Activated CD4-positive, alpha-beta T cell treated with anti-CD3 and anti-CD28 coated beads for 36 hours (primary cell): Measurements from ENCODE around the gene ADAMTSL3. TPM values are rescaled to one million over a fixed set of nuclear protein-coding genes. Genes with fewer than 3 reads are reported as not detected.

Source experiments
- ATAC-seq: fragments of 200-7000 bp; cut with Tn5 transposase; one replicate; pipeline ENCODE4 v1.10.0; 2021; ENCODE audit warnings: mild to moderate bottlenecking, moderate library complexity
- CTCF ChIA-PET: fragments of 350-600 bp; sonication (Branson Sonifier 250); formaldehyde crosslinking; loops from one replicate; lab custom pipeline; 2021; ENCODE audit warnings: antibody characterized with exemption; lab: Charles Lee
- POLR2A ChIA-PET: fragments of 350-600 bp; sonication (Branson Sonifier 250); formaldehyde crosslinking; loops from one replicate; lab custom pipeline; 2021; ENCODE audit warnings: antibody characterized with exemption, inconsistent platforms; lab: Charles Lee
- DNase-seq: peaks from one replicate; pipeline ENCODE4 v3.0.0-alpha.2; 2020
- H3K27ac Mint-ChIP-seq: one replicate; pipeline ENCODE4 v1.8.0; 2021; ENCODE audit warnings: mixed read lengths
- H3K27me3 Mint-ChIP-seq: one replicate; pipeline ENCODE4 v1.8.0; 2021; ENCODE audit warnings: mixed read lengths
- H3K36me3 Mint-ChIP-seq: one replicate; pipeline ENCODE4 v1.8.0; 2021; ENCODE audit warnings: low read depth, mixed read lengths
- H3K4me1 Mint-ChIP-seq: one replicate; pipeline ENCODE4 v1.8.0; 2021; ENCODE audit warnings: mixed read lengths
- H3K4me3 Mint-ChIP-seq: one replicate; pipeline ENCODE4 v1.8.0; 2021; ENCODE audit warnings: mild to moderate bottlenecking, moderate library complexity, mixed read lengths
- H3K9me3 Mint-ChIP-seq: one replicate; pipeline ENCODE4 v1.8.0; 2021; ENCODE audit warnings: low read depth, mixed read lengths
- intact Hi-C, 2 experiments: fragments of 100-400 bp; cut with DNase I in 1 of 2; cut with micrococcal nuclease in 1 of 2; formaldehyde crosslinking; loops; one replicate each; pipeline versions ENCODE4 v1.14.2 to v1.15.1; 2022 to 2024; cut with DNase I, micrococcal nuclease
- total RNA-seq, 2 experiments: library from RNA; stranded (reverse); gene quantifications; one replicate each; pipeline ENCODE4 v1.2.3, GENCODE V29; 2021

The ADAMTSL3 gene
- total RNA-seq, 2 experiments from 2014 or later, result not detected

DNA sequence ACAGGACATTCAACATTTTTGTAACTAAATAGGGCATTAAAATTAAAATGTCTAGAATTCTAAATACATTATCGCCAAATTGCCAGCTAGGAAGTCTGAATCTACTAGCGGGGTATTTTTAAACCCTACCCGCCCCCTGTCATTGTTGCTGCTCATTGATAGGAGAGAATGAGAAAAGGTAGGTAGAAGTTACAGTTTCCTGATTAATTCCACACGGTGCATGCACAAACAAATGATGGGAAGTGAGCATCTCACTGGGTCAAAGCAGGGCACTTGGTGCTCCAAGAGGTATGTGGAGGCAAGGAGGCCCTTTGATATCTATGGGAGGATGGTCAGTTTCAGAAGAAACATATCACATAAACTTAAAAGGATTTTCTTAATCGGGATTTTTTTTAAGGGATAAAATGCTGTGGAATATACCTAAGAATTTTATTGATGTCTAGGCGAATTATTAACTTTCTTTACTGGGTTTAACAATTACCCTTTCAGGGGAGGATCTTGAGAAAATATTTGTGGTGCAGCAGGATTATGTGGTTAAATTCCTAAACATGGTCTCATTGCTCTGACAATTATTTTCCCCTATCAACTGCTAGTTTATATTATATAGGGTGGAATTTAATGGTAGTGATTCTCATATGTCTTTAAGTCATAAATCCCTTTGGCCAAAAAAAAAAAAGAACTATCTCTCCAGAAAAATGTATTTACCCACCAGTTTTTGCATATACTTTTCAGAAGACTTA, 345.6 kb downstream of the ADAMTSL3 start:
- no peaks in the 10 kb centered on the region for H3K9me3 Mint-ChIP-seq
- ATAC-seq (no peak), DNase-seq (no peak)
- POLR2A ChIA-PET, result no interaction called here
- H3K27ac Mint-ChIP-seq, result no peak overlapping the region
- CTCF ChIA-PET, result no interaction called here
- peaks cover 7% of the 10 kb centered on the region for H3K27me3 Mint-ChIP-seq
- no peak overlapping the region for H3K4me3 Mint-ChIP-seq
- H3K4me1 Mint-ChIP-seq, result no peaks in the 10 kb centered on the region
- intact Hi-C loops, result no loop called here
- H3K36me3 Mint-ChIP-seq, result no peaks in the 10 kb centered on the region

DNA sequence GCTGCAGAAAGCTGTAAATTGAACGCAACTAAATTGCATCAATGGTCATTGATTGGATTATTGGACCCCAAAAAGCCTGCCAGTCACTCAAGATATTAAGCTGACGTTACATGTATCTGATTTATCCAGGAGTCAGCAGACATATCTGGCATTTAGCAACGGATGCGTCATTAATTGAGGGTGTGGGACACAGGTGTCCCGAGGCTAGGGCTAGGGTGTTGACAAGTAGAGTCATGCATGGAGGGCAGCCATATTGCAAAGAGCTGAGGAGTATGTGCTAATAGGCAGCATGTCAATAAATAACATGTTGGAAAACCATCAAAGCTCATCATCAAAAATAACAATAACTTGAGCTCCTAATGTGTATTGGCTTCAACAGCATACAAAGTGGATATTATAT, 347.1 kb downstream of the ADAMTSL3 start:
- H3K27ac Mint-ChIP-seq, result no peak overlapping the region
- CTCF ChIA-PET, result no interaction called here
- no peak for DNase-seq
- H3K36me3 Mint-ChIP-seq, result no peaks in the 10 kb centered on the region
- H3K27me3 Mint-ChIP-seq, result peaks cover 4% of the 10 kb centered on the region
- H3K9me3 Mint-ChIP-seq, result no peaks in the 10 kb centered on the region
- no peak overlapping the region for H3K4me3 Mint-ChIP-seq
- POLR2A ChIA-PET, result interaction anchor here (0.5 kb wide), 1 partner anchor 252 kb away, joined by 3 read pairs; no protein-coding TSS in a partner anchor
- intact Hi-C loops, result no loop called here
- no peaks in the 10 kb centered on the region for H3K4me1 Mint-ChIP-seq
- no peak for ATAC-seq

DNA sequence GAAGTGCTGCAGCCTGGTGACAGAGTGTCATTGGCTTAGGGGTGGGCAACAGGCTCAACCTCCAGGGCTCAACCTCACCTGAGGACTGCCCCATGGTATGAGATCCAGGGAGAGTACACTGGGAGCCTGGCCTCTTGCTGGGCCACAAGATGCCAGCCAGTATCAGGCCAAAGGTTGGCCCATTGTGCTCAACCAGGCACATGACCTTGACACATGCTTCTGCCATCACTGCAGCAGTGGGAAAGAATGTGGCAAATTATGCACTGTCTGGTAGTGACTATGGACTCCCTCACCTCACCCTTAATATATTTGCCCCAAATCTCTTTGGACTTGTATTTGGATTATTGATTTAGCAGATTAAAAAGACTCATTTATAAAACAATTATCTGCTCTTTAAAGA, 347.7 kb downstream of the ADAMTSL3 start:
- H3K36me3 Mint-ChIP-seq, result no peaks in the 10 kb centered on the region
- peaks cover 4% of the 10 kb centered on the region for H3K27me3 Mint-ChIP-seq
- CTCF ChIA-PET, result no interaction called here
- no peaks in the 10 kb centered on the region for H3K9me3 Mint-ChIP-seq
- intact Hi-C loops, result no loop called here
- DNase-seq (no peak), ATAC-seq (no peak)
- no peak overlapping the region for H3K4me3 Mint-ChIP-seq
- H3K27ac Mint-ChIP-seq, result no peak overlapping the region
- POLR2A ChIA-PET, result interaction anchor here (0.5 kb wide), 1 partner anchor 252 kb away, joined by 3 read pairs; no protein-coding TSS in a partner anchor
- no peaks in the 10 kb centered on the region for H3K4me1 Mint-ChIP-seq

DNA sequence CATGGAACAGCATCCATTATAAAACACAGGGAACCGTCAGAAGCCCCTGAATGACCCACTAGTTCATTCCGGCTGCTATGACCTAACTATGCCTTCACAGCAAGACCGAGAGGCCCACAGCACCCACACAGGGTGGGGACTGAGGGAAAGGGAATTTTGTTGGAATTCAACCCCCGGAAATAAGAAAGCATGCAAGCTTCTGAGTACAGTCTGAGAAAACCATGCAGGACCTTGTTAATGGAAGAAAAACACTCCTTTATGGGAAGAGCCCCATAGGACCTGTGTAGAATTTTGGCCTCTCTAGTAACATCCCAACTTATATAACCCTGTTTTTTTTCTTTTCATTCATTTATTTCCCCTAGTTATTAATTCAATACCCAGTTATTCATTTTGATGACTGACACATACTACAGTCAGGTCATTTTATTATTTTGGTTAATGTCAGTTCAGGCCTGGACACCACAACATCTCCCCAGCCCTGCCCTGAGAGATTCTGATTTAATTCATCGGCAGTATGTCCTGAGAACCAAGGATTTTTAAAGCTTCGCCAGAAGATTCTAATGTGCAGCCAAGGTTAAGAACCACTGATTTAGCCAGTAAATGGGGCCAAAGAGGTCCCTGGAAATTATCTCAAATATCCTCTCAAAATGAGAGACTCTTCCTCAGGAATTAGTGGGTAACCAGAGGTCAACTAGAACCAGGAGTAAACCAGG, 350.0 kb downstream of the ADAMTSL3 start:
- POLR2A ChIA-PET, result no interaction called here
- intact Hi-C loops, result no loop called here
- H3K27me3 Mint-ChIP-seq, result peaks cover 4% of the 10 kb centered on the region

DNA sequence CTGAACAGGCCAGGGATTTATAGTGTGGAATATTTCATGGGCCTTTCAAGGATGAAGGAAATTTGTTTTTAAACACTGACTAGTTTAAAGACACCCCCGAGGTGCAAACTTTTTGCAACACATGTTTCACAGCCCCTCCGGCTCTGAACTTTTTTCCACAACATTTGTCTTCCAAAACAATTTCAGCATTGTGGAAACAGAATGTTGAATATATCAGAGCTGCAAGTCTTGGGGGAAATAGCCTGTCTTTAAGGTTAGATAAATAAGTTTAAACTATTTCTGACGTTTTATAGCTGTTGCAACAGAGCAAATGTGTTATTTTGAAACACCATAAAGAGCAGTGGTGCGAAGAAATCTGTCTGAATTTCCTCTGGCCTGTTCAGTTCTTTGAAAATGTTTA, 352.5 kb downstream of the ADAMTSL3 start:
- ATAC-seq (no peak), DNase-seq (no peak)
- ChIA-PET POLR2A (no interaction called here), CTCF (no interaction called here)
- no peaks in the 10 kb centered on the region for H3K4me1 Mint-ChIP-seq
- H3K4me3 Mint-ChIP-seq, result no peak overlapping the region
- H3K27ac Mint-ChIP-seq, result no peak overlapping the region
- no peaks in the 10 kb centered on the region for H3K9me3 Mint-ChIP-seq
- H3K27me3 Mint-ChIP-seq, result peaks cover 4% of the 10 kb centered on the region
- no peaks in the 10 kb centered on the region for H3K36me3 Mint-ChIP-seq
- intact Hi-C loops, result no loop called here

More for the DNA sequence above, 350.0 kb downstream of the ADAMTSL3 start:
- CTCF ChIA-PET, result no interaction called here
- no peak overlapping the region for H3K4me3 Mint-ChIP-seq
- no peaks in the 10 kb centered on the region for H3K36me3 Mint-ChIP-seq
- H3K4me1 Mint-ChIP-seq, result no peaks in the 10 kb centered on the region
- H3K9me3 Mint-ChIP-seq, result no peaks in the 10 kb centered on the region
- DNase-seq, result no peak
- no peak overlapping the region for H3K27ac Mint-ChIP-seq
- no peak for ATAC-seq

DNA sequence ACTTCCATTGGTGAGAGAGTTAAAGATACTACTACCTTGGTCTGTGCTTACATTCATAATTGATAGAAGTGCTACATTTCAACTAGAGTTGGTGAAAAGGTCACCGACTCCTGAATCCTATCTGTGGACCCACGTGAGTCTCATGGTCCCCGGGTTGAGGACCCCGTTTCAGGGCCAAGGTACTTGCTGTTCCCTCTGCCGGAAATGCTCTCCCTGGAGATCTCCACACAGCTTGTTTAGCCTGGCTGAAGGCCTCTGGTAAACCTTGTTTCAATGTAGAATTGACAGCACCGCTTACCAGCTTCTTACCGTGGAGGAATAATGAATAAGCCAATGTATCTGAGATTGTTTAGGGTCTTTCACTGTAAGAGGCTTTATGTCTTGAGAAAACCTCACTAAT, 355.7 kb downstream of the ADAMTSL3 start:
- ChIA-PET CTCF (no interaction called here), POLR2A (no interaction called here)
- H3K36me3 Mint-ChIP-seq, result no peaks in the 10 kb centered on the region
- peaks cover 2% of the 10 kb centered on the region for H3K9me3 Mint-ChIP-seq
- H3K27me3 Mint-ChIP-seq, result peaks cover 2% of the 10 kb centered on the region
- no peak overlapping the region for H3K4me3 Mint-ChIP-seq
- H3K27ac Mint-ChIP-seq, result no peak overlapping the region
- H3K4me1 Mint-ChIP-seq, result no peaks in the 10 kb centered on the region
- no peak for DNase-seq
- intact Hi-C loops, result no loop called here
- no peak for ATAC-seq

DNA sequence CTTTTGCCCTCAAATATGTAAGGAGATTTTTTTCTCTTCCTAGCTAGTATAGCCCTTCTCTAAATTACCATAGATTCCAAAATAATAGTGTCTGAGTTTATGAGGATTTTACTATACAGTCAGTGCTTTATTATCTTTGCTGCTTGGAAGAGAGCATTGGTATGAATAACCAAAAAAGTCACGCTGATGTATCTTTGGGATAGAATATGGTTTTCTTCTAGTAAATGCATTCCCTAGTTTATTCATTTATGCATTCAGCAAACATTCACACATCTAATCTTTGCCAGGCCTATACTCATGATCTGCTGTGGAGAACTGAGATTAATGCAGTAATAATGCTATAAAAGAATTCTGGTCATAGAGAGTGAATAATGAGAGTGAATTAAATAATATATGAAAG, 356.3 kb downstream of the ADAMTSL3 start:
- DNase-seq (no peak), ATAC-seq (no peak)
- no peak overlapping the region for H3K4me3 Mint-ChIP-seq

DNA sequence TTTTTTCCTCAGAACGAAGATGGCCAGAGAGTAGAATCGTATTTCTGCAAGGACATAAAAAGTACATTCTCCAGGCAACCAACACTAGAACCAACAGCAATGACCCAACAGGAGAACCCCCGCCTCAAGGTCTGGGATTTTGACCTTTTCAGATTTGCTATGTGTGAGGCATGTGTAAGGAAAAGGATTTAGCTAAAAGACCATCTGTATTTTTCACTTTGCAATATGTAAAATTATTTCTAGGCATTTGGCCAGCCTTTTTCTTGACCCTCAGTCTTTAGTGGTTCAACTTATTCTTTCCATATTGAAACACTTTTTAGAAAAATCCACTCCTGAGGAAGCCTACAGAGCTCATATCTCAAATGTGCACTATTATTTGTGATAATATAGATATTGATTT, 362.4 kb downstream of the ADAMTSL3 start:
- intact Hi-C loops, result no loop called here
- H3K36me3 Mint-ChIP-seq, result no peaks in the 10 kb centered on the region
- peaks cover under 1% of the 10 kb centered on the region for H3K27me3 Mint-ChIP-seq
- ChIA-PET CTCF (interaction anchor here (2.3 kb wide), 1 partner anchor 15 kb away, joined by 4 read pairs; no protein-coding TSS in a partner anchor), POLR2A (no interaction called here)
- no peaks in the 10 kb centered on the region for H3K4me1 Mint-ChIP-seq
- no peak for DNase-seq
- H3K9me3 Mint-ChIP-seq, result peaks cover 2% of the 10 kb centered on the region
- ATAC-seq, result no peak
- H3K4me3 Mint-ChIP-seq, result no peak overlapping the region
- H3K27ac Mint-ChIP-seq, result no peak overlapping the region

More for the DNA sequence above, 356.3 kb downstream of the ADAMTSL3 start:
- CTCF ChIA-PET, result no interaction called here
- H3K36me3 Mint-ChIP-seq, result no peaks in the 10 kb centered on the region
- H3K9me3 Mint-ChIP-seq, result peaks cover 2% of the 10 kb centered on the region
- H3K27ac Mint-ChIP-seq, result no peak overlapping the region
- POLR2A ChIA-PET, result no interaction called here
- no peaks in the 10 kb centered on the region for H3K4me1 Mint-ChIP-seq
- intact Hi-C loops, result no loop called here
- peaks cover 2% of the 10 kb centered on the region for H3K27me3 Mint-ChIP-seq

DNA sequence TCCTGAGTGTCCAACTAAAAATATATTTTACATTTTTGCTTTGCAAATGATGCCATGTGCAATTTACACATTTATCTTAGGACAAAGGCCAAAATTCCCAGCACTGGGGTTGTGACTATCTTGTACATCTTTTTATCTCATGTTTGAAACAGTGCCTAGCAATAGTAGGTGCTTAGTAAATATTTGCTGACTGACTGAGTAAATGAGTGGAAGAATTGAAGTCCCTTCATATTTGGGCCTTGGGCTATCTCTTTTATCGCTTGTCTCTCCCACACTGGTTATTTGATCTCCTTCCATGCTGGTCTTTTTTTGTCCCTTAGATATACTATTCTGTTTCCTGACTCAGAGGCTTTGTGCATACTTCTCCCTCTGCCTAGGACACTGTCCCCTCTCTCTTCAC, 368.6 kb downstream of the ADAMTSL3 start:
- DNase-seq (no peak), ATAC-seq (no peak)
- no peaks in the 10 kb centered on the region for H3K36me3 Mint-ChIP-seq
- intact Hi-C loops, result loop anchor here in 1 of 2 experiments (2.0 kb wide), 1 partner anchor 458 kb away; no protein-coding TSS in a partner anchor
- no peak overlapping the region for H3K27ac Mint-ChIP-seq
- ChIA-PET CTCF (no interaction called here), POLR2A (no interaction called here)
- H3K9me3 Mint-ChIP-seq, result no peaks in the 10 kb centered on the region
- H3K4me1 Mint-ChIP-seq, result no peaks in the 10 kb centered on the region
- H3K27me3 Mint-ChIP-seq, result peaks cover 1% of the 10 kb centered on the region
- H3K4me3 Mint-ChIP-seq, result no peak overlapping the region

DNA sequence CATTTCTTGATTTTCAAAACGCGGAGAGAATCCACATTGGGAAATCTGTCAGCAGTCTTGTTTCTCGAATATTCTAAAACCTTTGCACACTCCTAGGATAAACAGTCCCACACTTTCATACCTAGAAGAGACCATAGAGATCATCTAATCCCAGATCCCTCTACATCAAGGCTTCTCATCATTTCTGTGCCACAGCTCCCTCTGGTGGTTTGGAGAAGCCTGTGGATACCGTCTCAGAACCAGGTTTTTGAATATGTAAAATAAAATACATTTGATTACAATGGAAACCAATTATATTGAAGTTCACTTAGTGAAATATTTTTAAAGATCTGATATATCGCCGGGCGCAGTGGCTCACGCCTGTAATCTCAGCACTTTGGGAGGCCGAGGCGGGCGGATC, 369.7 kb downstream of the ADAMTSL3 start:
- CTCF ChIA-PET, result no interaction called here
- intact Hi-C loops, result loop anchor here in 1 of 2 experiments (2.0 kb wide), 1 partner anchor 459 kb away; no protein-coding TSS in a partner anchor

DNA sequence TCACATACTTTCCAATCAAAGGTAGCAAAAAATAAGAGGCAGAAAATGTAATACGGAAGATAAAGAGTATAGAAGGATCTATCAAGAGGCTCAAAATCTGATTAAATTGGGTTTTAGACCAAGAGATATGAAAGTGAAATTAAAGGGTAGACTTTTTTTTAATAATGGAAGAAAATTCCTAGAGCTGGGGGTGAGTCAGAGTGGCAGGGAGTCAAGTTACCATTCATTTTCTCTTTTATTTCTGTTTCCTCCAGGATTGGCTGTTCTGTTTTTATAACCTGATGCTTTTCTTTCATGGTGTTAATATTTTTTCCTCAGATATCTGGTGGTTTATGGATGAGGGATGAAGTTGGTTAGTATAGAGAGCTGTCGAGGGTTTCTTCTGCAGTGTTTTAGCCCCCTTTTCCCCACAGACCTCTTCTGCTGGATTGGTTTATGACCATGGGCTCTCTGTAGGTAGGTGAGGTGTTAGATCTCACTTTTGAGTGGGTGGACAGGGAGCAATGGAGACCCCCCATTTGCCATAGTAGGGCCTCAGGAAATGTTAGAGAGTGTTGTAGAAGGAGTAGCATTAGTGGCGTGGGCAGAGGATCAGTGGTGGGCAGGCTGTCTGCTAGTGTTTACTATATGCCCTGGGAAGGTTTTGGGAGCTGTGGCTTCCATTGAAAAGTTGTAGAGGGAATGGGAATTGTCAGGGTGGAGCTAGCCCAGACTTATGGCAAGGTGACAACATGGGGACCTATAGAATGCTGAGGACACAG, 380.1 kb downstream of the ADAMTSL3 start:
- ChIA-PET CTCF (interaction anchor here (1.2 kb wide), 1 partner anchor 9 kb away, joined by 4 read pairs; no protein-coding TSS in a partner anchor), POLR2A (no interaction called here)
- intact Hi-C loops, result loop anchor here in 1 of 2 experiments (1.0 to 10.0 kb wide), 2 partner anchors 469 to 599 kb away; no protein-coding TSS in a partner anchor
- DNase-seq, result no peak
- H3K4me3 Mint-ChIP-seq, result no peak overlapping the region
- H3K4me1 Mint-ChIP-seq, result no peaks in the 10 kb centered on the region
- H3K27me3 Mint-ChIP-seq, result peaks cover 12% of the 10 kb centered on the region
- H3K36me3 Mint-ChIP-seq, result no peaks in the 10 kb centered on the region
- H3K27ac Mint-ChIP-seq, result no peak overlapping the region
- peaks cover 5% of the 10 kb centered on the region for H3K9me3 Mint-ChIP-seq
- ATAC-seq, result no peak

More for the DNA sequence above, 369.7 kb downstream of the ADAMTSL3 start:
- H3K27ac Mint-ChIP-seq, result no peak overlapping the region
- no peak overlapping the region for H3K4me3 Mint-ChIP-seq
- no peaks in the 10 kb centered on the region for H3K4me1 Mint-ChIP-seq
- H3K36me3 Mint-ChIP-seq, result no peaks in the 10 kb centered on the region
- ATAC-seq (no peak), DNase-seq (peak; percentile 56)
- H3K9me3 Mint-ChIP-seq, result no peaks in the 10 kb centered on the region
- H3K27me3 Mint-ChIP-seq, result peaks cover 1% of the 10 kb centered on the region
- POLR2A ChIA-PET, result no interaction called here
